GM12891 (cell line): ENCODE measurements around the gene CDH13.

ENCODE experiments used
- POLR2A ChIP-seq: IDR thresholded peaks from 2 replicates; pipeline ENCODE4 v1.6.1; 2011; ENCODE audit warnings: low read depth, low read length, control low read depth
- POLR2AphosphoS5 ChIP-seq: IDR thresholded peaks from 2 replicates; pipeline ENCODE4 v1.6.1; 2011; ENCODE audit warnings: low read depth, low read length, control low read depth
- SPI1 ChIP-seq: IDR thresholded peaks from 2 replicates; pipeline ENCODE4 v1.6.1; 2011; ENCODE audit warnings: low read depth, low read length, control low read depth
- TAF1 ChIP-seq: IDR thresholded peaks from 2 replicates; pipeline ENCODE4 v1.6.1; 2011; ENCODE audit warnings: low read depth, low read length, control low read depth

GRCh38 chr16:83392743-83393142 lies 766.0 kb downstream of the CDH13 start:
- TF ChIP-seq POLR2AphosphoS5 = no peak
- TF ChIP-seq TAF1 = no peak
- no peak for TF ChIP-seq POLR2A
- TF ChIP-seq SPI1 = no peak
